GM23248 (cell line): ENCODE data around the gene OR10G3. TPM values are rescaled to one million over a fixed set of nuclear protein-coding genes. Genes with fewer than 3 reads are reported as not detected.
"Not testable (repeated sequence)": the region's sequence is repeated elsewhere in the genome, so short reads cannot be mapped to it uniquely, and the experiment has no call there.

ENCODE experiments used
- DNase-seq: peaks from one replicate; pipeline ENCODE4 v3.0.0-alpha.2; 2015
- H2AFZ ChIP-seq: fragments of 200-600 bp; sonication (generic); 2 replicates; pipeline ENCODE4 v1.6.1; 2016; ENCODE audit warnings: antibody characterized with exemption
- H3F3A ChIP-seq: fragments of 200-600 bp; sonication (generic); 2 replicates; pipeline ENCODE4 v1.6.1; 2016; ENCODE audit warnings: mild to moderate bottlenecking, antibody characterized with exemption, mixed run types; ENCODE audit not compliant: insufficient read depth
- H3K27ac ChIP-seq: fragments of 200-600 bp; sonication (generic); 2 replicates; pipeline ENCODE4 v1.5.1; 2016; ENCODE audit warnings: mild to moderate bottlenecking
- H3K27me3 ChIP-seq: fragments of 200-600 bp; sonication (generic); replicated peaks from 2 replicates; pipeline ENCODE4 v1.6.1; 2016; ENCODE audit warnings: mild to moderate bottlenecking; ENCODE audit not compliant: insufficient read depth
- H3K36me3 ChIP-seq: fragments of 200-600 bp; sonication (generic); 2 replicates; pipeline ENCODE4 v1.6.1; 2016; ENCODE audit warnings: low read depth, mild to moderate bottlenecking
- H3K4me1 ChIP-seq: fragments of 200-600 bp; sonication (generic); 2 replicates; pipeline ENCODE4 v1.6.1; 2016; ENCODE audit warnings: mild to moderate bottlenecking; ENCODE audit not compliant: insufficient read depth
- H3K4me2 ChIP-seq: fragments of 200-600 bp; sonication (generic); one replicate; pipeline ENCODE4 v1.6.1; 2016; ENCODE audit warnings: mild to moderate bottlenecking; ENCODE audit not compliant: unreplicated experiment
- H3K4me3 ChIP-seq: fragments of 200-600 bp; sonication (generic); 2 replicates; pipeline ENCODE4 v1.5.1; 2016; ENCODE audit warnings: mild to moderate bottlenecking
- H3K79me2 ChIP-seq: fragments of 200-600 bp; sonication (generic); 2 replicates; pipeline ENCODE4 v1.6.1; 2016; ENCODE audit warnings: mild to moderate bottlenecking; ENCODE audit not compliant: insufficient read depth
- H3K9ac ChIP-seq: fragments of 200-600 bp; sonication (generic); 2 replicates; pipeline ENCODE4 v1.6.1; 2016; ENCODE audit warnings: mild to moderate bottlenecking
- H3K9me2 ChIP-seq: fragments of 200-600 bp; sonication (generic); 2 replicates; pipeline ENCODE4 v1.6.1; 2016; ENCODE audit warnings: mixed run types, mild to moderate bottlenecking, moderate library complexity; ENCODE audit not compliant: insufficient read depth
- H3K9me3 ChIP-seq: fragments of 200-600 bp; sonication (generic); one replicate; pipeline ENCODE4 v1.6.1; 2017; ENCODE audit warnings: low read depth
- H4K20me1 ChIP-seq: fragments of 200-600 bp; sonication (generic); 2 replicates; pipeline ENCODE4 v1.6.0; 2016; ENCODE audit not compliant: insufficient read depth
- EZH2 ChIP-seq: fragments of 200-600 bp; sonication (generic); IDR thresholded peaks from 2 replicates; pipeline ENCODE4 v1.6.1; 2018; ENCODE audit warnings: antibody characterized with exemption, mild to moderate bottlenecking; ENCODE audit not compliant: insufficient read depth, poor library complexity, severe bottlenecking
- EZH2phosphoT487 ChIP-seq: fragments of 200-600 bp; sonication (generic); IDR thresholded peaks from 2 replicates; pipeline ENCODE4 v1.6.1; 2018; ENCODE audit warnings: antibody characterized with exemption, moderate library complexity, mild to moderate bottlenecking, low read depth; ENCODE audit not compliant: insufficient read depth
- WGBS, 2 experiments: methylation state at CpG; one replicate each; pipeline ENCODE4 v1.1.6; 2015 to 2017; ENCODE audit warnings: low lambda C conversion rate in 2 of 2, low coverage in 1 of 2; ENCODE audit errors: missing lambda C conversion rate in 2 of 2; 5-methylcytosine and 5-hydroxymethylcytosine counted together
- in situ Hi-C: fragments of 300-500 bp; cut with MboI; formaldehyde crosslinking; loops from 2 replicates; pipeline ENCODE4 v1.15.0; 2020
- polyA plus RNA-seq: library from polyadenylated mRNA; unstranded; fragments of >200 nt; fragmentation: Nextera tagmentation; extraction: Ambion mirVana; gene quantifications from 2 replicates; pipeline ENCODE4 v1.2.1, GENCODE V29; 2016
- total RNA-seq: library from RNA; depleted of rRNA; stranded (reverse); fragments of >200 nt; shearing (Covaris generic); gene quantifications from 2 replicates; pipeline ENCODE4 v1.2.3, GENCODE V29; 2014

OR10G3 gene
- total and polyA plus RNA-seq, 2 experiments from 2014 or later, result not detected

DNA sequence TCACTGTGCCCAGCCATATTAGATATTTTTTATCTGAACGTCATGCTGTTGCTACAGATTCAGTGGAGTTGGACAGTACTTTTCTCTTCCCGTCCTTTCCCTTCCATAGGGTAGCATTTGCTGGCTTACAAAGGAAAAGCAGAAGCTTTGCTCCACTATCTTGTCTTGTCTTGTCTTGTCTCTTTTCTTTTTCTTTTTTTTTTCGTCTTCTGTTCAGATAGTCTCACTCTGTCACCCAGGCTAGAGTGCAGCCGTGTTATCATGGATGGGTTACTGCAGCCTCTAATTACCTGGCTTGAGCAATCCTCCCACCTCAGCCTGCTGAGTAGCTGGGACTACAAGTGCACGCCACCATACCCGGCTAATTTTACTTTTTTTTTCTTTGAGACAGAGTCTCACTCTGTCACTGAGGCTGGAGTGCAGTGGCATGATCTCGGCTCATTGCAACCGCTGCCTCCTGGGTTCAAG is 21.1 kb downstream of the OR10G3 start:
- Histone ChIP-seq H3K9ac (no peak overlapping the region), H4K20me1 (no peaks in the 10 kb centered on the region), H3F3A (no peaks in the 10 kb centered on the region), H3K4me3 (no peak overlapping the region), H3K9me2 (no peaks in the 10 kb centered on the region), H3K4me2 (no peak overlapping the region), H3K36me3 (no peaks in the 10 kb centered on the region), H3K4me1 (no peaks in the 10 kb centered on the region), H3K27ac (no peak overlapping the region), H3K27me3 (no peaks in the 10 kb centered on the region), H3K9me3 (no peaks in the 10 kb centered on the region), H2AFZ (no peak overlapping the region), H3K79me2 (no peaks in the 10 kb centered on the region)
- TF ChIP-seq EZH2 (no peak), EZH2phosphoT487 (no peak)
- DNase-seq, result no peak
- 73 to 76% methylated on average over 8 of the region's 8 CpGs for WGBS, 2 experiments
- in situ Hi-C loops, result no loop called here

DNA sequence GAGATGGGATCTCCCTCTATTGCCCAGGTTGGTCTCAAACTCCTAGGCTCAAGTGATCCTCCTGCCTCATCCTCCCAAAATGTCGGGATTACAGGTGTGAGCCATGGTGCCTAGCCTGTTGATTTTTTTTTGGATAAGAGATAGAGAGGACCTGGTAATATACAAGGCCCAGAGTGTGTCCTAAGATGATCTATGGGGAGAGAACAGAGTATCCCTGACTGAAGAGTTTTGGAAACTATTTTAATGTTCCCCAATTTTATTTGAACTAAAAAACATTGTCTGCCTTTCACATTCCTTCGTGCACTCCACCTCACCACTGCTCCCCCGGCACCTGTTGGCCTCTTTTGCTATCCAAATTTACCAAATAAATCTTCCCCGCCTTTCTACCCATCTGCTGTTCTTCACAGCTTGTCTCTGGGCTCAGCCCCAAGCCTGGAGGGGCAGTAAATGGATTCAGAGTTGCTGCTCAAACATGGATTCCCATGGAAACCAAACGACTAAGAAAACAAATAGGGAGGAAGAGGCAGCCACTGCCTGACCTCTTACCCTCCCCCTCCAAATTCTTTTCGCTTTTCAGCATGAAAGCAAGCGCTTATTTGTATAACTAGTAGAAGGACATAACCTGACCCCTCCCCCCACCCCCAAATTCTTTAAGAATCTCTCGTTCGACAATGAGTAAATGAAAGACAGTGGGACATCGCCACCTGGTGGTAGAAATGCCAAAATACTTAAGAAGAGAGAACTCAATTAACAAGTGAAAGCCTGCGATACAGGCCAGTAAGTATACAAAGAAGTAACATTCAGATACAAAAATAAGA is 22.6 kb downstream of the OR10G3 start:
- no peaks in the 10 kb centered on the region for H4K20me1 ChIP-seq
- 5 to 6% methylated on average over 10 to 11 of the region's 11 CpGs for WGBS, 2 experiments
- H3K9me2 ChIP-seq, result no peaks in the 10 kb centered on the region
- H3K27ac ChIP-seq, result no peak overlapping the region
- no peaks in the 10 kb centered on the region for H3F3A ChIP-seq
- no peaks in the 10 kb centered on the region for H3K36me3 ChIP-seq
- peak overlapping the region; percentile 82 for H3K4me2 ChIP-seq
- H3K9me3 ChIP-seq, result no peaks in the 10 kb centered on the region
- in situ Hi-C loops, result no loop called here
- peak overlapping the region; percentile 63 for H3K9ac ChIP-seq
- peak overlapping the region; percentile 79 for H2AFZ ChIP-seq
- H3K4me3 ChIP-seq, result peak overlapping the region; percentile 66
- no peaks in the 10 kb centered on the region for H3K27me3 ChIP-seq
- peak; percentile 80 for DNase-seq
- H3K4me1 ChIP-seq, result no peaks in the 10 kb centered on the region
- TF ChIP-seq EZH2, result no peak
- TF ChIP-seq EZH2phosphoT487, result no peak
- no peaks in the 10 kb centered on the region for H3K79me2 ChIP-seq

DNA sequence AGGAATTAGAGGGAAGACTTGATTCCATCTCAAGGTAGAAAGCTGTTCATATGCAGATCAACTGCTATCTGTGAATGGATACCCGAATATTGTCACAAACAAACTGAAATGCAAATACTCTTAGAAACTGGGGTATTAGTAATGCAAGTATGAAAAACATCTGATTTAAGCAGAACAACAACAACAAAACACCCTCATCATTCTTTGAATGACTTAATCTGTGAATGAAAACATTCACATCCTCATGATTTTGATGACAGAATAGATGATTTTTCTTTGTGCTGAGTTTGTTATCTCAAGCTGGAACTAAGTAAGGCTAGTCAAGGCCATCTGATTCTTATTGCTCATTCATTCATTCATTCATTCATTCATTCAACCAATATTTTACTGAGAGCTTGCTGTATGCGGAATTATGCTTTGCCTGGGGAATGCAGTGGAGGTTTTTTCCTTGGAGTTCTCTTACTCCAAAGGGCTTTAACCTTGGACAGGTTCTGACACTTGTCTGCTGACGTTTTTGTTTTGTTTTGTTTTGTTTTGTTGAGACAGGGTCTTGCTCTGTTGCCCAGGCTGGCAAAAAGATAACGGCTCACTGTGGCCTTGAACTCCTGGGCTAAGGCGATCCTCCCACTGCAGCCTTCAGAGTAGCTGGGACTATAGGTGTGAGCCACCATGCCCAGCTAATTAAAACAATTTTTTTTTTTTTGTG is 23.3 kb downstream of the OR10G3 start:
- Histone ChIP-seq H3K4me2 (no peak overlapping the region), H3F3A (no peaks in the 10 kb centered on the region), H3K4me1 (no peaks in the 10 kb centered on the region), H3K4me3 (no peak overlapping the region), H3K9ac (no peak overlapping the region), H2AFZ (no peak overlapping the region; the same call in 1 of the 2 replicates), H3K9me3 (no peaks in the 10 kb centered on the region), H3K9me2 (no peaks in the 10 kb centered on the region), H3K27me3 (no peaks in the 10 kb centered on the region), H3K27ac (no peak overlapping the region), H3K36me3 (no peaks in the 10 kb centered on the region), H3K79me2 (no peaks in the 10 kb centered on the region), H4K20me1 (no peaks in the 10 kb centered on the region)
- TF ChIP-seq EZH2 (no peak), EZH2phosphoT487 (no peak)
- in situ Hi-C loops, result no loop called here
- DNase-seq, result no peak
- WGBS, 2 experiments, result 41 to 45% methylated on average over 5 of the region's 5 CpGs

DNA sequence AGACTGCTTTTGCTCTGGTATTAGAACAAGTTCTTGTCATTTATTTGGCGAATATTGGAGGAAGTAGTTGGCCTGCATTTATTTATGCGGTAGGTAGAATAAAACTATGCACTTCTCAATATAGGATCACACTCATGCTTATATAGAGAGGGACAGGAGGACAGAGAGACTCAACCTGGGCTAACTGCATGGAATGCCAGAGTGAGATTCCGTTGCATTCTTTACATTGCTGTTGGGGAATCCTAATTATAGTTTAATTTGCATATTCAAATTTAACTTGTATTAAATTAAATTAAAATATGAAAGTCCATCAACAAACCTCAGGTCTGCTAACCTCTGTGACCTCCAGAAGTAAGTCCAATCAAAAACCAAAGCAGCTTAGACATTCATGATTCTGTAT is 26.6 kb downstream of the OR10G3 start:
- Histone ChIP-seq H3K4me3 (no peak overlapping the region), H3K79me2 (no peaks in the 10 kb centered on the region), H3K27me3 (no peaks in the 10 kb centered on the region), H3K27ac (no peak overlapping the region), H3K4me2 (no peak overlapping the region), H3K9me3 (no peaks in the 10 kb centered on the region), H3F3A (no peaks in the 10 kb centered on the region), H3K9me2 (no peaks in the 10 kb centered on the region), H2AFZ (no peak overlapping the region), H4K20me1 (no peaks in the 10 kb centered on the region), H3K4me1 (no peaks in the 10 kb centered on the region), H3K9ac (no peak overlapping the region), H3K36me3 (no peaks in the 10 kb centered on the region)
- in situ Hi-C loops, result no loop called here
- DNase-seq, result no peak
- TF ChIP-seq EZH2phosphoT487 (no peak), EZH2 (no peak)
- 58 to 74% methylated on average over 3 of the region's 3 CpGs for WGBS, 2 experiments

DNA sequence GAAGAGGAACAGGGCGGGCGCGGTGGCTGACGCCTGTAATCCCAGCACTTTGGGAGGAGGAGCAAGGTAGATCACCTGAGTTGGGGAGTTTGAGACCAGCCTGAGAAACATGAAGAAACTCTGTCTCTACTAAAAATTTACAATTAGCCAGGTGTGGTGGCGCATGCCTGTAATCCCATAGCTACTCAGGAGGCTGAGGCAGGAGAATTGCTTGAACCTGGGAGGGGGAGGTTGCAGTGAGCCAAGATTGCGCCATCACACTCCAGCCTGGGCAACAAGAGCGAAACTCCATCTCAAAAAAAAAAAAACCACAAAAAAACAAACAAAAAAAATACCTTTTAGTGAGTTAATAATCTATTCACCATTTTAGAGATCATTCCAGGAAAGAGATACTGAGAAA is 35.3 kb downstream of the OR10G3 start:
- H3K9me3 ChIP-seq, H3K27me3 ChIP-seq, H3K4me3 ChIP-seq, H3K79me2 ChIP-seq, H3K4me1 ChIP-seq, H4K20me1 ChIP-seq, H3K9me2 ChIP-seq, H3K36me3 ChIP-seq, H3F3A ChIP-seq, H3K27ac ChIP-seq, in situ Hi-C loops, H3K4me2 ChIP-seq, H3K9ac ChIP-seq, H2AFZ ChIP-seq, DNase-seq: not testable (repeated sequence)
- WGBS, 2 experiments, result 56 to 81% methylated on average over 3 to 7 of the region's 7 CpGs
